GM18870 (cell line): ENCODE results near the gene MAGEA8.
"Not testable (repeated sequence)": the region's sequence is repeated elsewhere in the genome, so short reads cannot be mapped to it uniquely, and the experiment has no call there.

Experiments
- ATAC-seq: cut with Tn5 transposase; IDR thresholded peaks from one replicate; pipeline ENCODE4 v1.9.1; 2021; ENCODE audit warnings: moderate library complexity; ENCODE audit not compliant: unreplicated experiment

MAGEA8 gene, protein sequence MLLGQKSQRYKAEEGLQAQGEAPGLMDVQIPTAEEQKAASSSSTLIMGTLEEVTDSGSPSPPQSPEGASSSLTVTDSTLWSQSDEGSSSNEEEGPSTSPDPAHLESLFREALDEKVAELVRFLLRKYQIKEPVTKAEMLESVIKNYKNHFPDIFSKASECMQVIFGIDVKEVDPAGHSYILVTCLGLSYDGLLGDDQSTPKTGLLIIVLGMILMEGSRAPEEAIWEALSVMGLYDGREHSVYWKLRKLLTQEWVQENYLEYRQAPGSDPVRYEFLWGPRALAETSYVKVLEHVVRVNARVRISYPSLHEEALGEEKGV

DNA sequence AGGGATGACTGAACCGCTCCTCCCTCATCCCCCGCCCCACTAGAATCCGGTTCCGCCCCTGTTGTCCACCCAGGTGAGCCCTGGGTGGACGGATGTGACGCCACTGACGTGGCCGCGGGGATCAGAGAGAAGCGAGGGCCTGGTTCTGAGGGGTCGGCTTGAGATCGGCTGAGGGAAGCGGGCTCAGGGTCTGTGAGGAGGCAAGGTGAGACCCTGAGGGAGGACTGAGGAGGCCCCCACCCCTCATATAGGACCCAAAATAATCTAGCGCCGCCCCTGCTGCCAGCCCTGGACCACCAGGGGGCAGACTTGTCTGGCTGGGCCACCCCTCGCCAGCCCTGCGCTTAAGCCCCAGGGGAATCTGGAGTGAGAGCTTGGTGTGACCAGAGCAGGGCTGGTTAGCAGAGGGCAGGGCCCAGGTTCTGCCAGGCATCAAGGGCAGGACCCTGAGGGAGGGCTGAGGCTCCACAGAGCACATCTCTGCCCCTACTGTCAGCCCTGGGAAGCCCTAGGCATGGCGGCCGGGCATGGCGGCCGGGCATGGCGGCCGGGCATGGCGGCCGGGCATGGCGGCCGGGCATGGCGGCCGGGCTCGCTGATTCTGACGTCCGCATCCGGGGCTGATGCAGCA is at the start of gene MAGEA8:
MAGEA8 (plus strand) TSS at position 103 of the 631 bp plus-strand sequence. CDS start 3,090 bp downstream, outside the sequence.
- ATAC-seq = no peak

- ATAC-seq = no peak
Measured at GRCh38 chrX:149831473-149831872, 49.5 kb upstream of the MAGEA8 start.

- ATAC-seq = not testable (repeated sequence)
Measured at GRCh38 chrX:149836728-149837127, 44.3 kb upstream of the MAGEA8 start.

GRCh38 chrX:149837167-149837566 is 43.8 kb upstream of the MAGEA8 start:
- no peak for ATAC-seq

DNA sequence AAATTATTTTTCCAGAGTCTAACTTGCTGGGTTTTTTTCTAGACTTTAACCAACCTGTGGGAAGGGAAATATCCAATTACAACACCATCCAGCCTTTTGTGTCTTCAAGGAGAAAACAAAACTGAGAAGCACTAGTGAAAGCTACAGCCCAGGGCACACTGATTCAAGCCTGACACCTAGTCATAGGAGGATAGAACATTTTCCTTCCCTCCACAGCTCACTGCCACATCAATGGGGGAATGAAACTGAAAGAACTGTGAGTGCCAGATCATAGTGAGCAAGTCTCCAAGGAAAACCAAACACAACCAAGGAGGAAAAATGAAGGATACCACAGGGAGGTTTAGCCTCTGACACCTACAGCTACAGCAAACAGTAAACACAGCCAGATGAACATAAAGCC is 43.3 kb upstream of the MAGEA8 start:
- ATAC-seq = no peak

GRCh38 chrX:149841929-149842328 is 39.1 kb upstream of the MAGEA8 start:
- no peak for ATAC-seq

- no peak for ATAC-seq
Measured at GRCh38 chrX:149845385-149845784, 35.6 kb upstream of the MAGEA8 start.

GRCh38 chrX:149846789-149847188 is 34.2 kb upstream of the MAGEA8 start:
- ATAC-seq = no peak

DNA sequence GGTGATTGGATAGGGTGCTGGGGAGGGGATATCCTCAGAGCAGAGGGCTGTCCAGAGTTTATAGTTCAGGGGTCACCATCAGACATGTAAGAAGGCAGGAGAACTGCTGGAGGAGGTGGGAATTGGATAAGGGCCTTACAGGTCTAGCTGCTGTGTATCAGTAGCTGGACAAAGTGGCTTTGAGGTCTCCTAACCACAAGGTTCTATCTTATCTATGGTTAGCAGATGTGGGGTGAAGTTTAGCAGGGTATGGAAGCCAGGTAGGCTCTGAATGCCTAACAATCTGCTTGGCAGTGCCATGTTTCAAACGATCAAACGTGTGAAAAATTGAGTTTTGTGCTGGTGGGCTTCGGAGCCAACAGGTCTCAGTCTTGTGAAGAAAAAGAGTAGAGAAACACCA is 32.1 kb upstream of the MAGEA8 start:
- ATAC-seq = no peak

DNA sequence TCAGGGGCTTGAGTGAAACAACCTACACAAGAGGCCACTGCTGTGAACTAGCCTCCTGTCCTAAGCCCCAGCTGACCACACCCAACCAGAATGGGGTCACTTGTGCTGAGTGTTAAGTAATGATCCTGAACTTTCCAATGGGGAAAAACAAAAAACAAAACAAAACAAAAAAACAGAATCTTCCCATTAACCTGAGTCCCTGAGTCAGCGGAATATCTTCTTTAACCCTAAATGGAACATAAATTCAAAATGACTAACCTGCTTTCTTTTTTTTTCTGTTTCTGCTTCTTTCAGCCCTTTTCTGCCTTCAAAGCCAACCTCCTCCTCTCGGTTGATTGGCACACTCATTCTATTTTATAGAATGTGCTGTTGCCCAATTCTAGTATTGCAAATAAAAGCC is 31.2 kb upstream of the MAGEA8 start:
- ATAC-seq = no peak

DNA sequence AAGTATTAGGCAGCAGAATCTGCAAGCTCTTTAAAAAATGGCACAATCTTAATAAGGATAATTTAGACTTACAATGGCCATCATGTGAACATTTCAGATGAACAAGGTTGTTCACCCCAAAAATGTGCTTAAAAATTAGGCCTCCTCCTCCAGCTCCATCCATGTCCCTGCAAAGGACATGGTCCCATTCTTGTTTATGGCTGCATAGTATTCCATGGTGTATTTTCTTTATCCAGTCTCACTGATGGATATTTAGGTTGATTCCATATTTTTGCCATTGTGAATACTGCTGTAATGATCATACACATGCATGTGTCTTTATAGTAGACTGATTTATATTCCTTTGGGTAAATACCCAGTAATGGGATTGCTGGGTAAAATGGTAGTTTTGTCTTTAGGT is 29.1 kb upstream of the MAGEA8 start:
- no peak for ATAC-seq

DNA sequence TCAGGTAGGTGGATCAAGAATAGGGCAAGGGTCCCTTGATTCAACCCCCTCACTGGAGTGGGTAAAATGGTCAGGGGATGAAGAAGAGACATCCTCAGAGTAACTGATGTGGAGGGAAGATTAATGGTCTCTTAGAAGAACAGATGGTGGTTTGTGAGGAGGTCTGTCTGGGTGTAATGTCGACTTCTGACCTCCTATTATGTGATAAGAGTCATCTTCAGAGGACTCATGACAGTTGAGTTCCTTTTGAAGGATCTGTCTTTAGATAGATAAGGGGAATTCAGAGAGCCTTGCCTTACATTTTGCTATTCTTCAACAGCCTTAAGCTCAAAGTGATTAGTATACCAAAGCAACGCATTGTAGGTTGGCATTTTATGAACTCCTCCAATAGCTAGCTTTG is 27.1 kb upstream of the MAGEA8 start:
- no peak for ATAC-seq

DNA sequence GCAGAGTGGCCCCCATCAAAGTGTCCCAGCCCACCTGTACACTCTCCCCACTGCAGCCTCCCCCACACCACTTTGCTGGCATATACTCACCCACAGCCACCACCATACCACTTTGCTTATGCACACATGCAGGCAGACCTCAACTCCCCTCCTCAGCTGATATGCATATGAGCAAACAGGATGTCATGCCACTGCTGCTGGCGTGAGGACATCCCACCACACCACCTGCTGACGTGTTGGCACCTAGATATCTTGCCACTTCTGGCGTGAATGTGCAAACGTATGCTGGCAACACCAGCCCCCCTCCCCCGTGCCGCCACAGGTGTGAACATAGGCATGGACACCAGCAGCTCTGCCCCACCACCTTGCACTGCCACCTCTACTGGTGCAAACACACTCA is 22.4 kb upstream of the MAGEA8 start:
- ATAC-seq = no peak

DNA sequence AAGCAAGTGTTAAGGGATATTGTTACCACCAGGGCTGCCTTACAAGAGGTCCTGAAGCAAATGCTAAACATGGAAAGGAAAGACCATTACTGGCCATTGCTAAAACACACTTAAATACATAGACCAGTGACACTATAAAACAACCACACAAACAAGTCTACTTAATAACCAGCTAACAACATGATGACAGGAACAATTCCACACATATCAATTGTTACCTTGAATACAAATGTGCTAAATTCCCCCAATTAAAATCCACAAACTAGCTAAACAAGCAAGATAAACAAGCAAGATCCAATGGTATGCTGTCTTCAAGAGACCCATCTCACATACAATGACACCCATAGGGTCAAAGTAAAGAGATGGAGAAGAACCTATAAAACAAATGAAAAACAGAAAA is 20.5 kb upstream of the MAGEA8 start:
- ATAC-seq = no peak

- ATAC-seq = no peak
Measured at GRCh38 chrX:149865390-149865789, 15.6 kb upstream of the MAGEA8 start.

- ATAC-seq = no peak
Measured at GRCh38 chrX:149867488-149867887, 13.5 kb upstream of the MAGEA8 start.

DNA sequence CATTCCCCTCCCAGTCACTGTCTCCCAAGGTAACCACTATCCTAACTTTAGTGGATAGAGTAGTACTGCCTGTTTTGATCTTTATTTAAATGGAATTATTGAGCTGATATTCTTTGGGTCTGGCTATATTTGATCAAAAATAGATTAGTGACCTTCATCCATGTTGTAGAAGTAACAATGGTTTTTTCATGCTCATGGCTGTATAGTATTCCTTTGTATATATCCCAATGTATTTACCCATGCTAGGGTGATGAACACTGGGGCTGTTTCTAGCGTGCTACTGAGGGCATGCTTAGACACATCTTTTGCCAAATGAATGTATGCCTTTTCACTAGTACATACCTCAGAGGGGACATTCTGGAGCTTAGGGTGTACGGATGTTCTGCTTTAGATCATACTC is 10.1 kb upstream of the MAGEA8 start:
- ATAC-seq = no peak

DNA sequence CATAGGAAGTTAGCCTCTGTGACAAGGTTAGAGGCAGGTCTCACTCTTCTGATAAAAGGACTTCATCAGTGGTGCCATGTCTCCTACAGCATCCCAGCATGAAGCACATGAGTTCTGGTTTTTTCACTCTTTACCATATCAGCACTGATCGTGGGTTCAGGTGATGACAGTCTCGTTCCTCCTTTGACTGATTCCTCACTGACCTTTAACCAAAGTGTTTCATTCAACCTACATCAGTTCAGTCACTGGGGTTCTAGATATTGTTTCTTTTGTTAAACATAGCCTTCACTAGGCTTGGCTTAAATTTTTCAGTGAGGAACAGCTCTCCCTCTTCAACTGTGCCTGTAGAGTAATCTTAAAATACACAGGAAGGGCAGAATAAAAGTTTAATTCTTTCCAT is 9.6 kb upstream of the MAGEA8 start:
- ATAC-seq = no peak

- no peak for ATAC-seq
Measured at GRCh38 chrX:149871940-149872339, 9.0 kb upstream of the MAGEA8 start.

GRCh38 chrX:149877157-149877556 is 3.8 kb upstream of the MAGEA8 start:
- ATAC-seq = no peak

- ATAC-seq = no peak
Measured at GRCh38 chrX:149877636-149878035, 3.3 kb upstream of the MAGEA8 start.

- not testable (repeated sequence) for ATAC-seq
Measured at GRCh38 chrX:149890828-149891227, 9.8 kb downstream of the MAGEA8 start.

DNA sequence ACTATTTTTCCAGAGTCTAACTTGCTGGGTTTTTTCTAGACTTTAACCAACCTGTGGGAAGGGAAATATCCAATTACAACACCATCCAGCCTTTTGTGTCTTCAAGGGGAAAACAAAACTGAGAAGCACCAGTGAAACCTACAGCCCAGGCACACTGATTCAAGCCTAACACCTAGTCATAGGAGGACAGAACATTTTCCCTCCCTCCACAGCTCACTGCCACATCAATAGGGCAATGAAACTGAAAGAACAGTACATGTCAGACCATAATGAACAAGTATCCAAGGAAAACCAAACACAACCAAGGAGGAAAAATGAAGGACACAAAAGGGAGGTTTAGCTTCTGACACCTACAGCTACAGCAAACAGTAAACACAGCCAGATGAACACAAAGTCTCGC is 17.6 kb downstream of the MAGEA8 start:
- no peak for ATAC-seq
